ENCODE measurements around the gene PCARE. TPM values are rescaled to one million over a fixed set of nuclear protein-coding genes. Genes with fewer than 3 reads are reported as not detected.

PCARE gene
- polyA plus RNA-seq, 1 donor from 2014 or later = not detected

DNA sequence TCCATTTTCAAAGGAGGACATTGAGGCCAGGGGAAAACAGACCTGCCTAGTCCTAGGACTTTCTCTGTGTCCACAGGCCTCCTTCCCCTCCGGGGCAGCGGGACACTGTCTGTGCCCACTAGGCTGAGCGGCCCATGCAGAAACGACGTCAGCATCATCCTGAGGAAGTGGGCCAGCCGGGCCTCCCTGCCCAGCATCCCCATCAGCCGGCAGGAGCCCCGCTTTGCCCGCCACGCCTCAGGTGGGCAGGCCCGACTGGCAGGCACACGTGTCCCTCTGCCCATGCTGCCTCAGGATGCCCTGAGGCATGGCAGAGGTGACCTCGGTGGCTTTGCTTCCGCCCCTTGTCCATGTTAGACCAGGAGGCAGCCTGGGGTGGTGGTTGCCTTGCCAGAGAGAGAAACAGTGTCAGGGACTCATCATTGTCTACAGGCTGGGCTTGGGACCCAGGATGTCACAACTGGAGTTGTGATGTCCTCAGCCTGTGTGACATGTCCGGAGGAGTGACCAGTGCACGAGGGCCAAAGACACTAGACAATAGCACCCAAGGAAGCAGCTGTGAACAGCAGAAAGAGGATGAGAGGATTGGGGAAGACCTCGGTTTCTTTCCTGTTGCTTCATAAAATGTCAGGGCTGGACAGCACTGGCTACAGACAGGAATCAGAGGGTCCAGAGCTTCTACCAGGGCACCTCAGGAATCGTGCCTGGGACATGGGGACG is 56.4 kb downstream of the PCARE start:
- Histone ChIP-seq H3K4me3 (ENCODE audit: low read length) (no peak overlapping the region), H3K9me3 (ENCODE audit: low read length) (no peaks in the 10 kb centered on the region), H3K27me3 (ENCODE audit: insufficient read depth, low read depth, low read length) (no peaks in the 10 kb centered on the region), H3K36me3 (ENCODE audit: insufficient read depth, low read length) (no peaks in the 10 kb centered on the region), H3K27ac (ENCODE audit: low read length) (no peak overlapping the region), H3K4me2 (ENCODE audit: low read length) (no peak overlapping the region), H2AFZ (ENCODE audit: low read depth, low read length) (no peak overlapping the region), H3K79me2 (replicated peaks; ENCODE audit: insufficient read depth, low read length) (no peaks in the 10 kb centered on the region), H3F3A (ENCODE audit: insufficient read depth, low read length, poor library complexity, severe bottlenecking) (no peaks in the 10 kb centered on the region), H3K9me2 (ENCODE audit: insufficient read depth, low read length) (no peaks in the 10 kb centered on the region), H4K20me1 (ENCODE audit: insufficient read depth) (no peaks in the 10 kb centered on the region), H3K9ac (ENCODE audit: low read length) (no peak overlapping the region)
- TF ChIP-seq SMC3 (conservative IDR thresholded peaks at IDR 0.05; ENCODE audit: poor library complexity) = no peak
- no peak for TF ChIP-seq RAD21 (conservative IDR thresholded peaks at IDR 0.05)
- no peak for TF ChIP-seq EP300 (conservative IDR thresholded peaks at IDR 0.05; ENCODE audit: poor library complexity, severe bottlenecking)
- TF ChIP-seq, protein P1, sequence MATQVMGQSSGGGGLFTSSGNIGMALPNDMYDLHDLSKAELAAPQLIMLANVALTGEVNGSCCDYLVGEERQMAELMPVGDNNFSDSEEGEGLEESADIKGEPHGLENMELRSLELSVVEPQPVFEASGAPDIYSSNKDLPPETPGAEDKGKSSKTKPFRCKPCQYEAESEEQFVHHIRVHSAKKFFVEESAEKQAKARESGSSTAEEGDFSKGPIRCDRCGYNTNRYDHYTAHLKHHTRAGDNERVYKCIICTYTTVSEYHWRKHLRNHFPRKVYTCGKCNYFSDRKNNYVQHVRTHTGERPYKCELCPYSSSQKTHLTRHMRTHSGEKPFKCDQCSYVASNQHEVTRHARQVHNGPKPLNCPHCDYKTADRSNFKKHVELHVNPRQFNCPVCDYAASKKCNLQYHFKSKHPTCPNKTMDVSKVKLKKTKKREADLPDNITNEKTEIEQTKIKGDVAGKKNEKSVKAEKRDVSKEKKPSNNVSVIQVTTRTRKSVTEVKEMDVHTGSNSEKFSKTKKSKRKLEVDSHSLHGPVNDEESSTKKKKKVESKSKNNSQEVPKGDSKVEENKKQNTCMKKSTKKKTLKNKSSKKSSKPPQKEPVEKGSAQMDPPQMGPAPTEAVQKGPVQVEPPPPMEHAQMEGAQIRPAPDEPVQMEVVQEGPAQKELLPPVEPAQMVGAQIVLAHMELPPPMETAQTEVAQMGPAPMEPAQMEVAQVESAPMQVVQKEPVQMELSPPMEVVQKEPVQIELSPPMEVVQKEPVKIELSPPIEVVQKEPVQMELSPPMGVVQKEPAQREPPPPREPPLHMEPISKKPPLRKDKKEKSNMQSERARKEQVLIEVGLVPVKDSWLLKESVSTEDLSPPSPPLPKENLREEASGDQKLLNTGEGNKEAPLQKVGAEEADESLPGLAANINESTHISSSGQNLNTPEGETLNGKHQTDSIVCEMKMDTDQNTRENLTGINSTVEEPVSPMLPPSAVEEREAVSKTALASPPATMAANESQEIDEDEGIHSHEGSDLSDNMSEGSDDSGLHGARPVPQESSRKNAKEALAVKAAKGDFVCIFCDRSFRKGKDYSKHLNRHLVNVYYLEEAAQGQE (IDR thresholded peaks at IDR 0.05; ENCODE audit: borderline replicate concordance) = no peak
- TF ChIP-seq, protein P2, sequence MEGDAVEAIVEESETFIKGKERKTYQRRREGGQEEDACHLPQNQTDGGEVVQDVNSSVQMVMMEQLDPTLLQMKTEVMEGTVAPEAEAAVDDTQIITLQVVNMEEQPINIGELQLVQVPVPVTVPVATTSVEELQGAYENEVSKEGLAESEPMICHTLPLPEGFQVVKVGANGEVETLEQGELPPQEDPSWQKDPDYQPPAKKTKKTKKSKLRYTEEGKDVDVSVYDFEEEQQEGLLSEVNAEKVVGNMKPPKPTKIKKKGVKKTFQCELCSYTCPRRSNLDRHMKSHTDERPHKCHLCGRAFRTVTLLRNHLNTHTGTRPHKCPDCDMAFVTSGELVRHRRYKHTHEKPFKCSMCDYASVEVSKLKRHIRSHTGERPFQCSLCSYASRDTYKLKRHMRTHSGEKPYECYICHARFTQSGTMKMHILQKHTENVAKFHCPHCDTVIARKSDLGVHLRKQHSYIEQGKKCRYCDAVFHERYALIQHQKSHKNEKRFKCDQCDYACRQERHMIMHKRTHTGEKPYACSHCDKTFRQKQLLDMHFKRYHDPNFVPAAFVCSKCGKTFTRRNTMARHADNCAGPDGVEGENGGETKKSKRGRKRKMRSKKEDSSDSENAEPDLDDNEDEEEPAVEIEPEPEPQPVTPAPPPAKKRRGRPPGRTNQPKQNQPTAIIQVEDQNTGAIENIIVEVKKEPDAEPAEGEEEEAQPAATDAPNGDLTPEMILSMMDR (IDR thresholded peaks at IDR 0.05; ENCODE audit: poor library complexity, severe bottlenecking) = no peak
- no peak for TF ChIP-seq MXI1 (conservative IDR thresholded peaks at IDR 0.05; ENCODE audit: poor library complexity, severe bottlenecking)
- no peak for TF ChIP-seq POLR2AphosphoS5 (IDR thresholded peaks at IDR 0.05)
- TF ChIP-seq TAF1 (IDR thresholded peaks at IDR 0.05; ENCODE audit: low read depth) = no peak
- no peak for TF ChIP-seq EZH2 (IDR thresholded peaks at IDR 0.05; ENCODE audit: borderline replicate concordance, insufficient read depth, low read length, poor library complexity, severe bottlenecking)

GRCh38 chr2:29016504-29016903 is 57.8 kb downstream of the PCARE start:
- Histone ChIP-seq H2AFZ (ENCODE audit: low read depth, low read length) (no peak overlapping the region), H3K27ac (ENCODE audit: low read length) (no peak overlapping the region), H3K79me2 (replicated peaks; ENCODE audit: insufficient read depth, low read length) (no peaks in the 10 kb centered on the region), H3K9me3 (ENCODE audit: low read length) (no peaks in the 10 kb centered on the region), H3K4me2 (ENCODE audit: low read length) (no peak overlapping the region), H4K20me1 (ENCODE audit: insufficient read depth) (no peaks in the 10 kb centered on the region), H3K36me3 (ENCODE audit: insufficient read depth, low read length) (no peaks in the 10 kb centered on the region), H3F3A (ENCODE audit: insufficient read depth, low read length, poor library complexity, severe bottlenecking) (no peaks in the 10 kb centered on the region), H3K9me2 (ENCODE audit: insufficient read depth, low read length) (no peaks in the 10 kb centered on the region), H3K27me3 (ENCODE audit: insufficient read depth, low read depth, low read length) (no peaks in the 10 kb centered on the region), H3K9ac (ENCODE audit: low read length) (no peak overlapping the region), H3K4me3 (ENCODE audit: low read length) (no peak overlapping the region)
- TF ChIP-seq EZH2 (IDR thresholded peaks at IDR 0.05; ENCODE audit: borderline replicate concordance, insufficient read depth, low read length, poor library complexity, severe bottlenecking) = no peak
- TF ChIP-seq RAD21 (conservative IDR thresholded peaks at IDR 0.05) = no peak
- no peak for TF ChIP-seq TAF1 (IDR thresholded peaks at IDR 0.05; ENCODE audit: low read depth)
- no peak for TF ChIP-seq MXI1 (conservative IDR thresholded peaks at IDR 0.05; ENCODE audit: poor library complexity, severe bottlenecking)
- no peak for TF ChIP-seq EP300 (conservative IDR thresholded peaks at IDR 0.05; ENCODE audit: poor library complexity, severe bottlenecking)
- TF ChIP-seq, protein P1 (IDR thresholded peaks at IDR 0.05; ENCODE audit: borderline replicate concordance) = no peak
- no peak for TF ChIP-seq POLR2AphosphoS5 (IDR thresholded peaks at IDR 0.05)
- TF ChIP-seq, protein P2 (IDR thresholded peaks at IDR 0.05; ENCODE audit: poor library complexity, severe bottlenecking) = no peak
- no peak for TF ChIP-seq SMC3 (conservative IDR thresholded peaks at IDR 0.05; ENCODE audit: poor library complexity)

Measured in neural cell (in vitro differentiated cells).